ENCODE data around the gene IFNG.

Gene IFNG

GRCh38 chr12:68166317-68166831 is 6.8 kb upstream of the IFNG start:
- no peak for DNase-seq

GRCh38 chr12:68163560-68164081 is 4.1 kb upstream of the IFNG start:
- DNase-seq: no peak

GRCh38 chr12:68162374-68162773 is 2.8 kb upstream of the IFNG start:
- DNase-seq: no peak

- no peak for DNase-seq
Observed at GRCh38 chr12:68158432-68158831, 1.1 kb downstream of the IFNG start.

GRCh38 chr12:68157380-68157779 is 2.2 kb downstream of the IFNG start:
- no peak for DNase-seq

- no peak for DNase-seq
Observed at GRCh38 chr12:68156636-68157035, 2.9 kb downstream of the IFNG start.

- DNase-seq: no peak
Observed at GRCh38 chr12:68154779-68155178, 4.8 kb downstream of the IFNG start.

GRCh38 chr12:68148261-68148951 is 11.1 kb downstream of the IFNG start:
- DNase-seq: no peak

GRCh38 chr12:68140556-68140955 is 19.0 kb downstream of the IFNG start:
- no peak for DNase-seq

- no peak for DNase-seq
Observed at GRCh38 chr12:68139941-68140340, 19.6 kb downstream of the IFNG start.

- no peak for DNase-seq
Observed at GRCh38 chr12:68139001-68139400, 20.5 kb downstream of the IFNG start.

GRCh38 chr12:68138480-68138879 is 21.1 kb downstream of the IFNG start:
- no peak for DNase-seq

GRCh38 chr12:68137335-68137830 is 22.2 kb downstream of the IFNG start:
- DNase-seq: no peak

- DNase-seq: no peak
Observed at GRCh38 chr12:68135520-68135919, 24.0 kb downstream of the IFNG start.

GRCh38 chr12:68131867-68132414 is 27.6 kb downstream of the IFNG start:
- DNase-seq: no peak

GRCh38 chr12:68129979-68130378 is 29.6 kb downstream of the IFNG start:
- DNase-seq: no peak

GRCh38 chr12:68122236-68122920 is 37.2 kb downstream of the IFNG start:
- no peak for DNase-seq

- DNase-seq: no peak
Observed at GRCh38 chr12:68121143-68121542, 38.4 kb downstream of the IFNG start.

- no peak for DNase-seq
Observed at GRCh38 chr12:68119724-68120211, 39.8 kb downstream of the IFNG start.

GRCh38 chr12:68119250-68119649 is 40.3 kb downstream of the IFNG start:
- no peak for DNase-seq

- no peak for DNase-seq
Observed at GRCh38 chr12:68118096-68118755, 41.3 kb downstream of the IFNG start.

- DNase-seq: no peak
Observed at GRCh38 chr12:68117661-68118060, 41.9 kb downstream of the IFNG start.

GRCh38 chr12:68115281-68115680 is 44.3 kb downstream of the IFNG start:
- DNase-seq: no peak

Data from retina (tissue), 1 donor.